HUDEP-2 (cell line): Measurements from ENCODE around the gene FAM118A.
"Not testable (repeated sequence)": the region's sequence is repeated elsewhere in the genome, so short reads cannot be mapped to it uniquely, and the experiment has no call there.

ENCODE experiments used
- DNase-seq, 76 experiments: peaks; one replicate each; lab custom pipeline; 2025; ENCODE audit not compliant: unreplicated experiment in 76 of 76; lab: John Stamatoyannopoulos, UW

Gene FAM118A

GRCh38 chr22:45358127-45358526, 48.4 kb downstream of the FAM118A start:
- DNase-seq, result no peak

- no peak for DNase-seq
These were observed 49.9 kb downstream of the FAM118A start for GRCh38 chr22:45359627-45360026.

- no peak for DNase-seq
These were observed 57.0 kb downstream of the FAM118A start for GRCh38 chr22:45366713-45367112.

GRCh38 chr22:45373592-45373991, 63.9 kb downstream of the FAM118A start:
- DNase-seq, result not testable (repeated sequence)

- no peak for DNase-seq
These were observed 66.3 kb downstream of the FAM118A start for GRCh38 chr22:45376009-45376408.

GRCh38 chr22:45376703-45377102, 67.0 kb downstream of the FAM118A start:
- DNase-seq, result no peak

GRCh38 chr22:45381348-45381747, 71.6 kb downstream of the FAM118A start:
- no peak for DNase-seq

GRCh38 chr22:45389546-45389945, 79.8 kb downstream of the FAM118A start:
- DNase-seq, result no peak
